OCI-LY7 (cell line): ENCODE measurements around the gene TCTN1. TPM values are rescaled to one million over a fixed set of nuclear protein-coding genes. Genes with fewer than 3 reads are reported as not detected.

ENCODE experiments used
- BruUV-seq: library from RNA; stranded (reverse); fragments of 400-500 nt; replicated peaks from 2 replicates; lab custom pipeline; 2021; lab: Mats Ljungman, UMichigan
- CTCF ChIA-PET: fragments of 300-600 bp; sonication (Branson Sonifier 250); formaldehyde crosslinking; loops from one replicate; lab custom pipeline; 2022; ENCODE audit warnings: antibody characterized with exemption; ENCODE audit not compliant: unreplicated experiment; lab: Charles Lee
- POLR2A ChIA-PET: fragments of 300-600 bp; sonication (Branson Sonifier 250); formaldehyde crosslinking; loops from one replicate; lab custom pipeline; 2022; ENCODE audit warnings: antibody characterized with exemption; lab: Charles Lee
- DNase-seq: peaks from one replicate; pipeline ENCODE4 v3.0.0-alpha.2; 2015; ENCODE audit warnings: low spot score
- H2AFZ ChIP-seq: fragments of 200-600 bp; sonication (generic), shearing (Covaris generic); 2 replicates; pipeline ENCODE4 v1.6.1; 2014; ENCODE audit warnings: mild to moderate bottlenecking, antibody characterized with exemption, low read length, moderate library complexity
- H3K27ac ChIP-seq: fragments of 200-600 bp; sonication (generic); 2 replicates; pipeline ENCODE4 v1.5.1; 2014; ENCODE audit warnings: mixed run types, low read depth, mild to moderate bottlenecking, moderate library complexity, low read length, inconsistent platforms; ENCODE audit not compliant: poor library complexity, severe bottlenecking
- H3K36me3 ChIP-seq: fragments of 200-600 bp; sonication (generic); 2 replicates; pipeline ENCODE4 v1.6.1; 2014; ENCODE audit warnings: mild to moderate bottlenecking, antibody characterized with exemption, low read length, moderate library complexity, mixed read lengths; ENCODE audit not compliant: insufficient read depth
- H3K4me1 ChIP-seq: fragments of 200-600 bp; sonication (generic); 2 replicates; pipeline ENCODE4 v1.5.1; 2014; ENCODE audit warnings: mild to moderate bottlenecking, low read length; ENCODE audit not compliant: insufficient read depth, poor library complexity, severe bottlenecking
- H3K4me2 ChIP-seq: fragments of 200-600 bp; sonication (generic); 2 replicates; pipeline ENCODE4 v1.6.1; 2014; ENCODE audit warnings: mild to moderate bottlenecking, low read length
- H3K4me3 ChIP-seq: fragments of 200-600 bp; sonication (generic); 2 replicates; pipeline ENCODE4 v1.5.1; 2014; ENCODE audit warnings: mild to moderate bottlenecking, low read depth, low read length; ENCODE audit not compliant: poor library complexity, severe bottlenecking
- H3K79me2 ChIP-seq: fragments of 200-600 bp; sonication (generic); 2 replicates; pipeline ENCODE4 v1.6.1; 2016; ENCODE audit warnings: low read depth, mild to moderate bottlenecking, low read length, moderate library complexity, mixed read lengths; ENCODE audit not compliant: insufficient read depth
- H3K9me2 ChIP-seq: fragments of 200-600 bp; sonication (generic); 2 replicates; pipeline ENCODE4 v1.6.1; 2016; ENCODE audit warnings: mild to moderate bottlenecking, low read length, mixed read lengths; ENCODE audit not compliant: insufficient read depth
- H3K9me3 ChIP-seq: fragments of 200-600 bp; sonication (generic); 2 replicates; pipeline ENCODE4 v1.6.1; 2014; ENCODE audit warnings: mild to moderate bottlenecking, mixed run types, low read length, mixed read lengths
- H4K20me1 ChIP-seq: fragments of 200-600 bp; sonication (generic); 2 replicates; pipeline ENCODE4 v1.6.1; 2014; ENCODE audit warnings: mild to moderate bottlenecking, antibody characterized with exemption, low read length, moderate library complexity, mixed read lengths; ENCODE audit not compliant: insufficient read depth
- CTCF ChIP-seq: fragments of 200-600 bp; sonication (generic); conservative IDR thresholded peaks from 2 replicates; pipeline ENCODE4 v1.5.1; 2014; ENCODE audit warnings: mild to moderate bottlenecking, antibody characterized with exemption, low read length, moderate library complexity, mixed read lengths
- EZH2phosphoT487 ChIP-seq: fragments of 200-600 bp; sonication (generic); IDR thresholded peaks from 2 replicates; pipeline ENCODE4 v1.6.1; 2018; ENCODE audit warnings: low read depth, borderline replicate concordance, mild to moderate bottlenecking, mixed run types, antibody characterized with exemption, low read length, moderate library complexity, mixed read lengths
- intact Hi-C: fragments of 100-400 bp; cut with micrococcal nuclease; formaldehyde crosslinking; loops from one replicate; pipeline ENCODE4 v1.10.0; 2022; ENCODE audit not compliant: unreplicated experiment
- total RNA-seq, 2 experiments: library from RNA; depleted of rRNA in 1 of 2; stranded (reverse); fragments of >200 nt in 1 of 2; shearing (Covaris generic) in 1 of 2; gene quantifications; 2 replicates each; pipeline ENCODE4 v1.2.3, GENCODE V29; 2014 to 2022

TCTN1 gene
- total RNA-seq, 2 experiments from 2014 or later: 8.7 to 19.9 TPM

DNA sequence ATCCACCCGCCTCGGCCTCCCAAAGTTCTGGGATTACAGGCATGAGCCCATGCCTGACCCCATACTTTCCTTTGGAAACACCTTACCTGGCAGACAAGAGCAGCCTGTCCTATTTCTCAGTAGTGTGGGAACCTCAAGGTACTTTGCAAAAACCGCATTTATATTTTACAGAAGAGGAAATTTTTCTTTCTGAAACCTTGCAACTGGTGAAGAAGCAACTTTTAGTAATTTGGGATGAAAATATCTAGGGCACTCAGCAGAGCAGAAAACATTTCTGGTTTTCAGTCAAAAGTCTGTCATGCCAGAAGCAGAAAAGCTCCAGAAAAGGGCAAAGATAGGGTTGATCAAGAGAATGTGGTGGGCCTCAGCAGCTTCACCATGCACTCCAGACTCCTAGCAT, 53.7 kb downstream of the TCTN1 start:
- H3K9me2 ChIP-seq: no peaks in the 10 kb centered on the region
- DNase-seq: no peak
- H3K27ac ChIP-seq: no peak overlapping the region
- no peak overlapping the region for H3K4me3 ChIP-seq
- TF ChIP-seq CTCF (no peak), EZH2phosphoT487 (no peak)
- peak overlapping the region; percentile 75 for H3K4me2 ChIP-seq
- no peaks in the 10 kb centered on the region; the same call in 1 of the 2 replicates for H3K36me3 ChIP-seq
- intact Hi-C loops: no loop called here
- no peaks in the 10 kb centered on the region for H4K20me1 ChIP-seq
- BruUV-seq: no TSS peak
- ChIA-PET CTCF (no interaction called here), POLR2A (interaction anchor here (0.8 to 1.2 kb wide), 3 partner anchors 12 to 36 kb away, joined by 3 to 5 read pairs (median 3); no protein-coding TSS in a partner anchor)
- no peak overlapping the region for H2AFZ ChIP-seq
- peaks cover 11% of the 10 kb centered on the region; the same call in 1 of the 2 replicates for H3K9me3 ChIP-seq
- peaks cover 54% of the 10 kb centered on the region for H3K4me1 ChIP-seq
- H3K79me2 ChIP-seq: no peaks in the 10 kb centered on the region

DNA sequence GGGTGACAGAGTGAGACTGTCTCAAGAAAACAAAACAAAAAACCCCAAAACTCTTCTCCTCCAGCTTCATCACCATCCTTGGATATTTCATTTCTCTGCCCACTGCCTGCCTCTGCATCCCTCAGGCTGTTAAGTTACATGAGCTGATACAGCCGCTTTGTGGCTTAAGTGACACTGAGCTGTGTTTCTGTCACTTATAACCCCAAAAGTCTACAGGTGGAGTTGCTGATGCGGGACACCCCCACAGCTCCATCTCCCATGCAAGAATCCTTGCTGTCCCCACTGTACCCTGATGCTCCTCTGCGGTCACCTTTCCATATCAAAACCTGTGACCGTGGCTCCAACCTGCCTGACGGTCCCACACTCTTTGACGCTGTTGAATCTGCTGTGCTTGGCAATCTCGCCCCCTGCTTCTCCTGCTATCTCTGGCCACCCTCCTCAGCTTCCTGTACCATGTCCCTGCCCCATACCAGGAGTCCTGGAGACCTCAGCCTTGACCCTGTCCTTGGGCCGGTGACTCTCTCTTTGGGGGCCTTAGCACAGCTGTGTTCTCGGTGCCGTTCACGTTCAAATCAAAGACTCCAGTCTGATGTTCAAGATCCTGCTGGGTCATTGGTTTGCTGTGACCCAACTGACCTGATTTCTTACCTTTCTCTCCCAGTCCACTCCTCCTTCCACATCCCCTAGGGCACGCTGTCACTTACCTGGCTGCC, 54.7 kb downstream of the TCTN1 start:
- no peaks in the 10 kb centered on the region for H4K20me1 ChIP-seq
- H2AFZ ChIP-seq: peak overlapping the region; percentile 84; the same call in 1 of the 2 replicates
- peak overlapping the region; percentile 76 for H3K27ac ChIP-seq
- intact Hi-C loops: no loop called here
- H3K9me2 ChIP-seq: no peaks in the 10 kb centered on the region
- H3K4me1 ChIP-seq: peaks cover 62% of the 10 kb centered on the region
- no peaks in the 10 kb centered on the region; the same call in 1 of the 2 replicates for H3K36me3 ChIP-seq
- DNase-seq: peak; percentile 52
- ChIA-PET CTCF (no interaction called here), POLR2A (interaction anchor here (0.6 to 1.5 kb wide), 7 partner anchors 9 to 157 kb away, joined by 3 to 5 read pairs (median 3); no protein-coding TSS in a partner anchor)
- BruUV-seq: no TSS peak
- peaks cover 11% of the 10 kb centered on the region; the same call in 1 of the 2 replicates for H3K9me3 ChIP-seq
- peak overlapping the region; percentile 33 for H3K4me3 ChIP-seq
- H3K79me2 ChIP-seq: no peaks in the 10 kb centered on the region
- peak overlapping the region; percentile 75 for H3K4me2 ChIP-seq
- TF ChIP-seq CTCF: no peak
- no peak for TF ChIP-seq EZH2phosphoT487

DNA sequence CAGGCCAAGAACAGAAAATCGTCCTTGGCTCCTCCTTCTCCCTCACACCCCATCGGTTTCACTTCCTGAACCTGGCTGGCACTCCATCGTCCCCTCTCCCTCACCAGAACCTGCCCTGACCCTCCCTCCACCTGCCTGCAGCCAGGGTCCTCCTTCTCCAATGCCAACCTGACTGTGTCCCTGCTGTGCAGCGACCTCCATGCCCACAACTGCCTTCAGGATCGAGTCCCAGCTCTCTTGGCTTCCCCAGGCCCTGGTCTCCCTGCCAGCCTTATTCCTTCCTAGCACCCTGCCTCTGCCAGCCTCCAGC, 55.2 kb downstream of the TCTN1 start:
- H3K9me3 ChIP-seq: peaks cover 8% of the 10 kb centered on the region; the same call in 1 of the 2 replicates
- ChIA-PET POLR2A (interaction anchor here (1.0 to 1.5 kb wide), 3 partner anchors 9 to 36 kb away, joined by 3 to 5 read pairs (median 3); no protein-coding TSS in a partner anchor), CTCF (no interaction called here)
- no peaks in the 10 kb centered on the region for H4K20me1 ChIP-seq
- BruUV-seq: no TSS peak
- peak overlapping the region; percentile 76 for H3K27ac ChIP-seq
- peak overlapping the region; percentile 75 for H3K4me2 ChIP-seq
- H3K9me2 ChIP-seq: no peaks in the 10 kb centered on the region
- peak; percentile 64 for DNase-seq
- peak overlapping the region; percentile 33 for H3K4me3 ChIP-seq
- H3K4me1 ChIP-seq: peaks cover 67% of the 10 kb centered on the region
- TF ChIP-seq CTCF: no peak
- peak overlapping the region; percentile 84 for H2AFZ ChIP-seq
- no peaks in the 10 kb centered on the region; the same call in 1 of the 2 replicates for H3K36me3 ChIP-seq
- intact Hi-C loops: no loop called here
- H3K79me2 ChIP-seq: no peaks in the 10 kb centered on the region
